GM23338 (cell line): ENCODE data around the gene GRIA4. TPM values are rescaled to one million over a fixed set of nuclear protein-coding genes. Genes with fewer than 3 reads are reported as not detected.

Experiments
- ATAC-seq: fragments of 200-7000 bp; cut with Tn5 transposase; 3 replicates; pipeline ENCODE4 v1.9.1; 2020
- DNase-seq: peaks from one replicate; pipeline ENCODE4 v3.0.0-alpha.2; 2015; ENCODE audit warnings: low spot score
- H2AFZ ChIP-seq: fragments of 200-600 bp; sonication (generic); 2 replicates; pipeline ENCODE4 v1.8.0; 2016; ENCODE audit warnings: antibody characterized with exemption, mild to moderate bottlenecking, moderate library complexity
- H3F3A ChIP-seq: fragments of 200-600 bp; sonication (generic); replicated peaks from 2 replicates; pipeline ENCODE4 v1.8.0; 2017; ENCODE audit warnings: antibody characterized with exemption, mixed run types, low read depth
- H3K27ac ChIP-seq: fragments of 200-600 bp; sonication (generic); 2 replicates; pipeline ENCODE4 v1.6.1; 2016; ENCODE audit warnings: low read depth
- H3K27me3 ChIP-seq: fragments of 200-600 bp; sonication (generic); 2 replicates; pipeline ENCODE4 v1.8.0; 2016; ENCODE audit warnings: mild to moderate bottlenecking, mixed run types, moderate library complexity; ENCODE audit not compliant: insufficient read depth
- H3K36me3 ChIP-seq: fragments of 200-600 bp; sonication (generic); 2 replicates; pipeline ENCODE4 v1.8.0; 2016; ENCODE audit warnings: mild to moderate bottlenecking; ENCODE audit not compliant: insufficient read depth
- H3K4me1 ChIP-seq: fragments of 200-600 bp; sonication (generic); 2 replicates; pipeline ENCODE4 v1.8.0; 2016; ENCODE audit warnings: mild to moderate bottlenecking, moderate library complexity; ENCODE audit not compliant: insufficient read depth
- H3K4me2 ChIP-seq: fragments of 200-600 bp; sonication (generic); 2 replicates; pipeline ENCODE4 v1.7.1; 2017; ENCODE audit warnings: mixed run types
- H3K4me3 ChIP-seq: fragments of 200-600 bp; sonication (generic); 2 replicates; pipeline ENCODE4 v1.6.1; 2016; ENCODE audit warnings: mixed run types
- H3K79me2 ChIP-seq: fragments of 200-600 bp; sonication (generic); replicated peaks from 2 replicates; pipeline ENCODE4 v1.8.0; 2017; ENCODE audit warnings: mild to moderate bottlenecking; ENCODE audit not compliant: insufficient read depth
- H3K9me2 ChIP-seq: fragments of 200-600 bp; sonication (generic); 2 replicates; pipeline ENCODE4 v1.8.0; 2017; ENCODE audit not compliant: insufficient read depth
- H4K20me1 ChIP-seq: fragments of 200-600 bp; sonication (generic); replicated peaks from 2 replicates; pipeline ENCODE4 v1.8.0; 2017; ENCODE audit warnings: mild to moderate bottlenecking; ENCODE audit not compliant: insufficient read depth
- H3K27ac Mint-ChIP-seq: 2 replicates; pipeline ENCODE4 v1.8.0; 2020; ENCODE audit warnings: inconsistent platforms, mild to moderate bottlenecking, moderate library complexity, mixed read lengths
- H3K27me3 Mint-ChIP-seq: 3 replicates; pipeline ENCODE4 v1.8.0; 2022; ENCODE audit warnings: low read depth, mild to moderate bottlenecking, moderate library complexity, mixed read lengths, inconsistent platforms; ENCODE audit not compliant: insufficient read depth, poor library complexity
- H3K36me3 Mint-ChIP-seq: 3 replicates; pipeline ENCODE4 v1.8.0; 2021; ENCODE audit warnings: low read depth, mild to moderate bottlenecking, inconsistent platforms, moderate library complexity, mixed read lengths
- H3K4me1 Mint-ChIP-seq: 3 replicates; pipeline ENCODE4 v1.8.0; 2020; ENCODE audit warnings: mild to moderate bottlenecking, inconsistent platforms, mixed read lengths
- H3K4me3 Mint-ChIP-seq: 3 replicates; pipeline ENCODE4 v1.8.0; 2021; ENCODE audit warnings: moderate library complexity, mild to moderate bottlenecking, inconsistent platforms, mixed read lengths
- H3K9me3 Mint-ChIP-seq: 3 replicates; pipeline ENCODE4 v1.8.0; 2020; ENCODE audit warnings: moderate library complexity, mild to moderate bottlenecking, inconsistent platforms, mixed read lengths
- CREB1 ChIP-seq: fragments of 250-450 bp; sonication (Bioruptor Pico); IDR thresholded peaks from 2 replicates; pipeline ENCODE4 v1.5.0; 2020; ENCODE audit warnings: low read depth, mild to moderate bottlenecking, moderate library complexity
- ETS1 ChIP-seq: IDR thresholded peaks from 2 replicates; pipeline ENCODE4 v1.6.1; 2016; ENCODE audit warnings: antibody characterized with exemption
- EZH2 ChIP-seq: fragments of 200-600 bp; sonication (generic); IDR thresholded peaks from one replicate; pipeline ENCODE4 v1.8.0; 2017; ENCODE audit warnings: antibody characterized with exemption, mild to moderate bottlenecking, low read depth; ENCODE audit not compliant: unreplicated experiment
- EZH2phosphoT487 ChIP-seq: fragments of 200-600 bp; sonication (generic); IDR thresholded peaks from one replicate; pipeline ENCODE4 v1.8.1; 2018; ENCODE audit warnings: antibody characterized with exemption; ENCODE audit not compliant: unreplicated experiment
- JUNB ChIP-seq: IDR thresholded peaks from one replicate; pipeline ENCODE4 v1.6.1; 2016; ENCODE audit warnings: antibody characterized with exemption; ENCODE audit not compliant: unreplicated experiment
- NANOG ChIP-seq: IDR thresholded peaks from 2 replicates; pipeline ENCODE4 v1.6.1; 2016; ENCODE audit warnings: antibody characterized with exemption, borderline replicate concordance
- POLR2AphosphoS5 ChIP-seq: IDR thresholded peaks from 2 replicates; pipeline ENCODE4 v1.6.1; 2016; ENCODE audit warnings: antibody characterized with exemption, low read depth
- REST ChIP-seq: IDR thresholded peaks from one replicate; pipeline ENCODE4 v1.6.1; 2018; ENCODE audit warnings: antibody characterized with exemption; ENCODE audit not compliant: unreplicated experiment
- STAT1 ChIP-seq: IDR thresholded peaks from one replicate; pipeline ENCODE4 v1.6.1; 2016; ENCODE audit warnings: antibody characterized with exemption; ENCODE audit not compliant: unreplicated experiment
- ZNF114 ChIP-seq: fragments of 250-450 bp; sonication (Bioruptor Pico); IDR thresholded peaks from 2 replicates; pipeline ENCODE4 v1.5.0; 2020; ENCODE audit warnings: mild to moderate bottlenecking, moderate library complexity
- ZNF331 ChIP-seq: fragments of 250-450 bp; sonication (Bioruptor Pico); IDR thresholded peaks from 2 replicates; pipeline ENCODE4 v1.5.0; 2020; ENCODE audit warnings: low read depth, mild to moderate bottlenecking, moderate library complexity
- polyA plus RNA-seq: library from polyadenylated mRNA; unstranded; fragments of >200 nt; fragmentation: Nextera tagmentation; extraction: Ambion mirVana; gene quantifications from 2 replicates; pipeline ENCODE4 v1.2.1, GENCODE V29; 2016
- total RNA-seq: library from RNA; depleted of rRNA; stranded (reverse); fragments of >200 nt; shearing (Covaris generic); gene quantifications from 2 replicates; pipeline ENCODE4 v1.2.3, GENCODE V29; 2014

Gene GRIA4
- total and polyA plus RNA-seq, 2 experiments from 2014 or later: 17.8 to 71.1 TPM

GRCh38 chr11:105693075-105693759 lies 83.3 kb downstream of the GRIA4 start (continued):
- TF ChIP-seq STAT1: no peak
- TF ChIP-seq ZNF114 (CRISPR knock-in tag): no peak
- no peak for TF ChIP-seq POLR2AphosphoS5
- no peak for TF ChIP-seq NANOG
- TF ChIP-seq ZNF331 (CRISPR knock-in tag): no peak
- no peak for TF ChIP-seq EZH2
- TF ChIP-seq REST: no peak
- no peak for TF ChIP-seq EZH2phosphoT487
- TF ChIP-seq JUNB: no peak
- no peak for TF ChIP-seq ETS1
- TF ChIP-seq CREB1 (CRISPR knock-in tag): no peak

- no peaks in the 10 kb centered on the region for H3K79me2 ChIP-seq
- no peaks in the 10 kb centered on the region for H3K36me3 Mint-ChIP-seq
- no peak overlapping the region for H3K27ac ChIP-seq
- no peak overlapping the region for H3K4me3 Mint-ChIP-seq
- H3K27ac Mint-ChIP-seq: no peak overlapping the region
- H4K20me1 ChIP-seq: no peaks in the 10 kb centered on the region
- no peak overlapping the region for H3K4me2 ChIP-seq
- ATAC-seq: no peak
- no peak overlapping the region for H3K4me3 ChIP-seq
- no peak for DNase-seq
- no peak overlapping the region for H2AFZ ChIP-seq
- H3F3A ChIP-seq: no peaks in the 10 kb centered on the region
- H3K4me1 Mint-ChIP-seq: peaks cover 17% of the 10 kb centered on the region; the same call in 2 of the 3 replicates
- H3K27me3 Mint-ChIP-seq: peaks cover 4% of the 10 kb centered on the region
- no peaks in the 10 kb centered on the region for H3K36me3 ChIP-seq
- TF ChIP-seq REST (no peak), STAT1 (no peak)
- peaks cover 4% of the 10 kb centered on the region; the same call in 1 of the 2 replicates for H3K9me2 ChIP-seq
- no peaks in the 10 kb centered on the region for H3K9me3 Mint-ChIP-seq
- no peaks in the 10 kb centered on the region for H3K27me3 ChIP-seq
- peaks cover 16% of the 10 kb centered on the region for H3K4me1 ChIP-seq
These were observed 86.1 kb downstream of the GRIA4 start for GRCh38 chr11:105696000-105696399.
